Measurements from ENCODE around the gene ACIN1.

DNA sequence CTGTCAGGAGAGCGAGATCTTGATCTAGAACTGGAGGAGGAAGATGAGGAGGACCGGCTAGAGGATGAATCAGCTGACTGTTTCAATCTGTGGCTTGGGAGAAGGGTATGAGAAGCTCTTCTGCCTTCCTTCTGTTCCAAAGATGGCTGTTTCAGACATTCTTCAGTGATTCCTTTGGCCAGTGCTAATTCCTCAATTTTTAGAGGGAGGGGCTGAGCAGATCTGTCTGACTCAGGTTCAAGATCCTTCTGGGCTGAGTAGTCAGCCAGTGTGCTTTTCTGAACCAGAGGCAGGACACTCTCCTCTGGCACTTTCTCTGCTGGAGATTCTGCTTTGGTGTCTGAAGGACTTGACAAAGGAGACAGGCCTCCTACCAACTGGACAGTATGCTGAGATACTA is 15.2 kb downstream of the ACIN1 start:
- TF ChIP-seq CTCF (IDR thresholded peaks at IDR 0.05) (no peak), POLR2A (IDR thresholded peaks at IDR 0.05) (no peak)

Measured in testis (tissue), 2 donors.